HL-60/S4 treated with retinoic acid at 250 ng/mL for 4 days and 3 days (cell line): Measurements from ENCODE around the gene MYO5B.

Source experiments
- in situ Hi-C: fragments of 300-500 bp; cut with MboI; formaldehyde crosslinking; loops from 2 replicates; pipeline ENCODE4 v1.7.0; 2022; ENCODE audit warnings: low sequenced_read_pairs

Gene MYO5B

GRCh38 chr18:50075772-50076171 is 119.2 kb downstream of the MYO5B start:
- in situ Hi-C loops, result no loop called here

- in situ Hi-C loops, result no loop called here
Measured at GRCh38 chr18:50074404-50074803, 120.5 kb downstream of the MYO5B start.

GRCh38 chr18:50073319-50073718 is 121.6 kb downstream of the MYO5B start:
- in situ Hi-C loops, result no loop called here

- in situ Hi-C loops, result no loop called here
Measured at GRCh38 chr18:50072146-50072545, 122.8 kb downstream of the MYO5B start.

GRCh38 chr18:50071397-50071796 is 123.5 kb downstream of the MYO5B start:
- in situ Hi-C loops, result no loop called here

DNA sequence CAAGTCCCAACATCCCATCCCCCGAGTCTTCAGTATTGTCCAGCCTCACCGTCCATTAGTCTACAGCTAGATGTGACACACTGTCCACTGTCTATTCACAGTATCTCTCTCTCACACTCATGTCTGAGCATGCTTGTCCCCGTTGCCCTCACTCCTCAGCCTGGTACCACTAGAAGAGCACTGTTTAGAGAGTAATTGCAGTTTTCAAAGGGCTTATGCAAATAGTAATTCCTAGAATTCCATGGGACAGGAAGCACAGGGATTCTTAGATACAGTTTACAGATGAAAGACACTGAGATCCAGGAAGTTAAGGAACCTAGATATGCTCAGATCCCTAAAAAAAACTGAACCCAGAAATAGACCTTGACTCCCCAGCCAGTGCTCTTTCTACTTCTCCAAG is 125.5 kb downstream of the MYO5B start:
- in situ Hi-C loops, result no loop called here

GRCh38 chr18:50065527-50065926 is 129.4 kb downstream of the MYO5B start:
- in situ Hi-C loops, result no loop called here

GRCh38 chr18:50065039-50065438 is 129.9 kb downstream of the MYO5B start:
- in situ Hi-C loops, result no loop called here

DNA sequence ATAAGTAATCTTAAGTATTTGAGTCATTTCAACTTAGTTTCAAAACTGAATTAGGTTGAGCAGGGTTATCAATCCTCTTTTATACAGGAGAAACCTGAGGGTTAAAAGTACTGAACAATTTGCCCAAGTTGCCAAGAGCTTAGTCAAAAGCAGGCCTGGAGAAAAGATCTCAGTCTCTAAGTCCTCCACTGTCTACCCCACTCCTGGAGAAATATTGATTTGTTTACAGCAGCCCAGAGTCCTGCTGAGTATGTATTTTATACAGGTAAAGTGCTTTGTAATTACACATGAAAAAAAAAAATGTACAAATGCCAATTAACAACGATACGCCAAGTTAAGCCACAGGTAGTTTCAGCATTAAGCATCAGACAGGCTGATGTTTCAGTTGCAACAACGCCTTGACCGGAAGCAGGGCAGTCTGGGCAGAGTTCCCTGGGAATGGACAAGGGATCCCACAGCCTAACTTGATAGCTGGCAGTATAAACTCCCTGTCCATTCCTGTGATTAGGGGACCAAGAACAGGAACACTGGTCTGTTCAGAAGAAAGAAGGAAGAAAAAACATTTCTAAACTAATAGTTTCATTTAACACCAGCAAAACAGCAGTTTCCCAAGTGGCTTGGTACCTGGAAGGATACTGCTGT is 132.9 kb downstream of the MYO5B start:
- in situ Hi-C loops, result no loop called here

GRCh38 chr18:50060822-50061221 is 134.1 kb downstream of the MYO5B start:
- in situ Hi-C loops, result no loop called here

DNA sequence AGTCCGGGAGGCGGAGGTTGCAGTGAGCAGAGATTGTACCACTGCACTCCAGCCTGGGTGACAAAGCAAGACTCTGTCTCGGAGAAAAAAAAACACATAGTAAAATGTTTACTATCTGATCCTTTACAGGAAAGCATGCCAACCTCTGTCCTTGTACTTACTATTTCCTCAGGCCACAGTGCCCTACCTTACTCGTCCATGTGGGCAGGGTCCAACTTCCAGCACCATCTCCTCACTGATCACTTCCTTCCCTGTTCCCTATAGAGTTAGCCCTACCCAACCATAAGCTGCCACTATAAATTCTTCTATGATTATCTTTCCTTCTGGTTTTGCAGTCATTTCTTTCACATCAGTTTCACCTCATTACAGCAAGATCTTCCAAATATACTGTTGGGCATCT is 136.2 kb downstream of the MYO5B start:
- in situ Hi-C loops, result no loop called here

DNA sequence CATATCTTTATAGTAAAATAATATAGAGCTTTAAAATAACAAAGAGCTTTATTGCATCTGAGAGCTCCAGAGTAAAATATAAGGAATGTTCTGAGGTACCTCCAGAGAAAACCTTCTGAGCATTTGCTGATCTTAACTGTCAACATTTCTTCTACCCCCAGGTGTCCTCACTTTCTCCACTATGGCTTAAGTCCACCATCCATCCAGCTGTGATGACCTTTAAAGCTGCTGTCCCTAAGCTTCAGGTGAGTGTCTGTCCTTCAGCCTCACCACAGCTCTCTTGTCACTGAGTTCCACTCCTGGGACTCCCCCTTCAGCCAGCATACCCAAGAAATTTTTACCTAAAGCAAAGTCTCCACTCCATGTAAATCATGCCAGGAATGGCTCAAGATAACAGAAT is 137.9 kb downstream of the MYO5B start:
- in situ Hi-C loops, result no loop called here

- in situ Hi-C loops, result no loop called here
Measured at GRCh38 chr18:50056185-50056584, 138.8 kb downstream of the MYO5B start.

DNA sequence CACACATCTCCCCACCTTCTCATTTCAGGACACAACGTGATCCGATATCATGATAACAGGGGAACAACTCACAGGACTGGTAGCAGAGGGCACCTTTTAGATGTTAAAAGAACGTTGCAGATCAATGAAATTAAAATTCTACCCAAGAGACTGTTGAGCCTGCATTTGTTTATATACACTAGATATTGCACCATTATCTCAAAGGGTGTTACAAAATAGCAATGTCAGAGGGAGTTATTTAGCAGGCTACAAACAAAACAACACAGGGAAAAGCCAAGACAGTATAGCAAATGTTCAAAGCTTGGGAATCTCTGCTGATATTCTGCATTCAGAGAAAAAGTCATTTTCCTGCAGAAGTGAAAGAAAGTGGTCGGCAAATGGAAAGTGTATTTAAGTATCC is 139.5 kb downstream of the MYO5B start:
- in situ Hi-C loops, result no loop called here

DNA sequence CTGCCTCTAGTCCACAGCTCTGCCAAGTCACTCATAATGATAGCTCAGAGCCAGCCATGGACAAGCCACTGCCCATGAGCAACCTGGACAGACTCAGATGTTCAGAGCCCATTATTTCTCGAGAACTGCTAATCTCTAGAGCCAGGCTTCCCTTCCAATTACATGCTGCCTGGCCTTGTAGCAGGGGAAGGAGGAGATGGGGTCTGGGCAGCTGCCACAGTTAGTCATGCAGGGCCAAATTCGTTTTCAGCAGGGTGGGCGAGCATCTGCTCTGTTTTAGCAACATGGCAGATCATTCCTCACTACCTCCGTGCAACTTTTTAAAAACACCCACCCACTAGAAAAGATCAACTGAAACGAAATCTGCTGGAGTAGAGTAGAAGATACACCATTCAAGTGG is 141.8 kb downstream of the MYO5B start:
- in situ Hi-C loops, result no loop called here

- in situ Hi-C loops, result no loop called here
Measured at GRCh38 chr18:50051288-50051687, 143.7 kb downstream of the MYO5B start.

GRCh38 chr18:50045126-50045525 is 149.8 kb downstream of the MYO5B start:
- in situ Hi-C loops, result no loop called here

- in situ Hi-C loops, result no loop called here
Measured at GRCh38 chr18:50044402-50044801, 150.5 kb downstream of the MYO5B start.

GRCh38 chr18:50042611-50043010 is 152.3 kb downstream of the MYO5B start:
- in situ Hi-C loops, result no loop called here

DNA sequence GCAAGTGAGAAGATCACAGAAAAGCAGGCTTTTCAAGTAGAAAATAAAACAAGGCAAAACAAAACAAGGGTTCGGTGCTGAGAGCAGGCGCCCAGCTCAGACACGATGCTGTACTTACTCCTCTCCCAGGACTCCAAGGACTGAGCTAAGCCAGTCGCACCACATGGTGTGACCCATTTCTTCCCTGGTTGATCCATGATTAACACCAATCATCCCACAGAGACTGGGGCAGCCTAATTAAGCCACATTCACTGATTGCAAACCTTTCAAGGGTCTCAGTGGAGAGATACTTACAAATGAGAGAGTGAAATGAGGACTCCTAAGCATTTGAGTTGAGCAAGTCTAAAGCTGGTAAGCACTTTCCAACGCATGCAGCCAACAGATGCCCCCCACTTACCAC is 155.2 kb downstream of the MYO5B start:
- in situ Hi-C loops, result no loop called here

- in situ Hi-C loops, result no loop called here
Measured at GRCh38 chr18:50038448-50038847, 156.5 kb downstream of the MYO5B start.

GRCh38 chr18:50034029-50034428 is 160.9 kb downstream of the MYO5B start:
- in situ Hi-C loops, result no loop called here

GRCh38 chr18:50033004-50033403 is 161.9 kb downstream of the MYO5B start:
- in situ Hi-C loops, result no loop called here
